Right lobe of liver (tissue), 6 donors: Measurements from ENCODE around the gene IGF2BP1. TPM values are rescaled to one million over a fixed set of nuclear protein-coding genes. Genes with fewer than 3 reads are reported as not detected.

ENCODE experiments used
- ATAC-seq, 4 donors: fragments of 200-7000 bp; cut with Tn5 transposase; one replicate each; pipeline ENCODE4 v1.9.1; 2020; ENCODE audit warnings: mild to moderate bottlenecking in 4 of 4, moderate library complexity in 4 of 4
- DNase-seq, 3 donors: peaks; one replicate each; pipeline ENCODE4 v3.0.0-alpha.2; 2020
- H3K27ac ChIP-seq, 3 donors: fragments of 200-600 bp; one replicate each; pipeline ENCODE4 v1.8.0; 2022
- H3K27me3 ChIP-seq, 2 donors: fragments of 200-600 bp; one replicate each; pipeline ENCODE4 v1.8.0; 2022
- H3K36me3 ChIP-seq, 4 donors: fragments of 200-600 bp; sonication (generic) in 1 of 4; one replicate each; pipeline versions ENCODE4 v1.5.1 to v1.8.0; 2017 to 2022; ENCODE audit warnings: control low read depth in 1 of 4
- H3K4me1 ChIP-seq, 4 donors: fragments of 200-600 bp; sonication (generic) in 1 of 4; one replicate each; pipeline versions ENCODE4 v1.5.1 to v1.8.0; 2017 to 2022; ENCODE audit warnings: control low read depth in 1 of 4
- H3K4me3 ChIP-seq, 3 donors: fragments of 200-600 bp; one replicate each; pipeline ENCODE4 v1.8.0; 2022
- H3K9me3 ChIP-seq, 4 donors: fragments of 200-600 bp; sonication (generic) in 1 of 4; one replicate each; pipeline versions ENCODE4 v1.5.1 to v1.8.0; 2017 to 2022; ENCODE audit warnings: control low read depth in 1 of 4
- CTCF ChIP-seq, 4 donors: fragments of 200-600 bp in 3 of 4; fragments of 450-650 bp in 1 of 4; IDR thresholded peaks; one replicate each; pipeline versions ENCODE4 v1.5.1 to v1.8.0; 2016 to 2022; ENCODE audit warnings: antibody characterized with exemption in 4 of 4, mild to moderate bottlenecking in 2 of 4
- POLR2A ChIP-seq: fragments of 450-650 bp; IDR thresholded peaks from one replicate; pipeline ENCODE4 v1.6.1; 2017; ENCODE audit warnings: antibody characterized with exemption, mild to moderate bottlenecking
- WGBS: methylation state at CpG from one replicate; pipeline ENCODE4 v1.1.6; 2018; ENCODE audit warnings: low coverage, low lambda C conversion rate; ENCODE audit not compliant: insufficient coverage; ENCODE audit errors: missing lambda C conversion rate; 5-methylcytosine and 5-hydroxymethylcytosine counted together
- intact Hi-C, 2 donors: fragments of 100-400 bp; cut with DNase I; formaldehyde crosslinking; loops; one replicate each; pipeline versions ENCODE4 v1.11.2 to v1.14.1; 2022
- total RNA-seq, 6 experiments: library from RNA; depleted of rRNA in 2 of 6; stranded (reverse); fragments of >200 nt in 2 of 6; fragmentation: NEBNext Ultra II Directional in 3 of 6; extraction: Animal tissue kit (Norgen Biotek cat#: 25700) in 3 of 6; gene quantifications; one replicate each; pipeline versions ENCODE4 v1.1.0 to v1.2.4, GENCODE V29; 2016 to 2023
- donor health status: DM: no; HTN: yes; CAD: no.
- donor health status: DM: no; HTN: no; CAD: no.
- donor health status: DM: no; HTN: no; CAD: no.
- donor health status: DM: no; HTN: yes; CAD: no.
- donor health status: DM: no; HTN: yes; CAD: no.

Gene IGF2BP1
- total RNA-seq, 6 experiments from 2014 or later: 0.56 TPM; not detected in 5

GRCh38 chr17:48972749-48973097 lies 24.5 kb upstream of the IGF2BP1 start:
- Histone ChIP-seq H3K27ac (no peak overlapping the region), H3K9me3 (no peaks in the 10 kb centered on the region), H3K36me3 (no peaks in the 10 kb centered on the region), H3K27me3 (no peaks in the 10 kb centered on the region), H3K4me1 (no peaks in the 10 kb centered on the region), H3K4me3 (no peak overlapping the region)
- 63% methylated on average over 7 of the region's 7 CpGs for WGBS
- DNase-seq (no peak), ATAC-seq (no peak)
- TF ChIP-seq CTCF (IDR thresholded peaks at IDR 0.05): no peak
- TF ChIP-seq POLR2A: no peak
- intact Hi-C loops: loop anchor here in 1 of 2 donors (10.0 kb wide), 1 partner anchor 58 kb away; no protein-coding TSS in a partner anchor

GRCh38 chr17:48973806-48974205 lies 23.4 kb upstream of the IGF2BP1 start:
- ATAC-seq: no peak
- no peak for TF ChIP-seq POLR2A
- no peak for TF ChIP-seq CTCF (IDR thresholded peaks at IDR 0.05)
- H3K27ac ChIP-seq: no peak overlapping the region
- no peaks in the 10 kb centered on the region for H3K9me3 ChIP-seq
- H3K4me1 ChIP-seq: no peaks in the 10 kb centered on the region
- WGBS: 44% methylated on average over 3 of the region's 3 CpGs
- intact Hi-C loops: loop anchor here in 1 of 2 donors (10.0 kb wide), 1 partner anchor 59 kb away; no protein-coding TSS in a partner anchor
- no peaks in the 10 kb centered on the region for H3K36me3 ChIP-seq
- H3K27me3 ChIP-seq: no peaks in the 10 kb centered on the region
- no peak overlapping the region for H3K4me3 ChIP-seq
- no peak for DNase-seq

GRCh38 chr17:48981927-48982539 lies 15.2 kb upstream of the IGF2BP1 start:
- WGBS: 63% methylated on average over 3 of the region's 3 CpGs
- H3K4me3 ChIP-seq: no peak overlapping the region
- no peak for ATAC-seq
- peaks cover 0 to 11% of the 10 kb centered on the region in 2 donors for H3K27me3 ChIP-seq
- no peak for DNase-seq
- H3K36me3 ChIP-seq: no peaks in the 10 kb centered on the region
- TF ChIP-seq CTCF (IDR thresholded peaks at IDR 0.05) (no peak), POLR2A (no peak)
- no peak overlapping the region for H3K27ac ChIP-seq
- no peaks in the 10 kb centered on the region for H3K9me3 ChIP-seq
- no peaks in the 10 kb centered on the region for H3K4me1 ChIP-seq
- intact Hi-C loops: no loop called here

GRCh38 chr17:48985436-48986245 lies 11.5 kb upstream of the IGF2BP1 start:
- 52% methylated on average over 11 of the region's 13 CpGs for WGBS

More at GRCh38 chr17:48985436-48986245, 11.5 kb upstream of the IGF2BP1 start:
- Histone ChIP-seq H3K36me3 (no peaks in the 10 kb centered on the region), H3K4me3 (no peak overlapping the region), H3K27ac (no peak overlapping the region), H3K27me3 (peaks cover 0 to 17% of the 10 kb centered on the region in 2 donors), H3K9me3 (no peaks in the 10 kb centered on the region), H3K4me1 (no peaks in the 10 kb centered on the region)
- no peak for TF ChIP-seq POLR2A
- no peak for TF ChIP-seq CTCF (IDR thresholded peaks at IDR 0.05)
- no peak for ATAC-seq
- intact Hi-C loops: no loop called here
- DNase-seq: no peak
